ENCODE measurements around the gene PACRG. TPM values are rescaled to one million over a fixed set of nuclear protein-coding genes. Genes with fewer than 3 reads are reported as not detected.
A peak's percentile ranks its signal among the peaks of the same experiment; 100 is the strongest.

Gene PACRG
- total RNA-seq, 1 donor from 2014 or later: 2.4 TPM

GRCh38 chr6:163336961-163337360 lies 609.2 kb downstream of the PACRG start:
- no peaks in the 10 kb centered on the region for H3K36me3 Mint-ChIP-seq (ENCODE audit: insufficient read depth)
- H3K4me1 Mint-ChIP-seq (ENCODE audit: low read depth): no peaks in the 10 kb centered on the region

GRCh38 chr6:163337958-163338357 lies 610.2 kb downstream of the PACRG start:
- H3K4me1 Mint-ChIP-seq (ENCODE audit: low read depth): no peaks in the 10 kb centered on the region
- H3K27me3 Mint-ChIP-seq: peaks cover 4% of the 10 kb centered on the region
- no peaks in the 10 kb centered on the region for H3K9me3 Mint-ChIP-seq (ENCODE audit: low read depth)
- no peak for TF ChIP-seq CTCF (IDR thresholded peaks at IDR 0.05; ENCODE audit: unreplicated experiment)
- no peaks in the 10 kb centered on the region for H3K36me3 Mint-ChIP-seq (ENCODE audit: insufficient read depth)
- H3K4me3 Mint-ChIP-seq (ENCODE audit: low read depth): no peak overlapping the region
- H3K27ac Mint-ChIP-seq: no peak overlapping the region
- no peak for DNase-seq (ENCODE audit: low spot score, unreplicated experiment)

More at GRCh38 chr6:163336961-163337360, 609.2 kb downstream of the PACRG start:
- no peaks in the 10 kb centered on the region for H3K9me3 Mint-ChIP-seq (ENCODE audit: low read depth)
- DNase-seq (ENCODE audit: low spot score, unreplicated experiment): no peak
- peaks cover 4% of the 10 kb centered on the region for H3K27me3 Mint-ChIP-seq
- H3K27ac Mint-ChIP-seq: no peak overlapping the region
- H3K4me3 Mint-ChIP-seq (ENCODE audit: low read depth): no peak overlapping the region
- TF ChIP-seq CTCF (IDR thresholded peaks at IDR 0.05; ENCODE audit: unreplicated experiment): no peak

- H3K27me3 Mint-ChIP-seq: peaks cover 4% of the 10 kb centered on the region
- H3K4me1 Mint-ChIP-seq (ENCODE audit: low read depth): no peaks in the 10 kb centered on the region
- no peak for DNase-seq (ENCODE audit: low spot score, unreplicated experiment)
Observed at GRCh38 chr6:163338671-163339405, 611.1 kb downstream of the PACRG start.

GRCh38 chr6:163339466-163339865 lies 611.7 kb downstream of the PACRG start:
- Mint-ChIP-seq H3K27me3 (peaks cover 4% of the 10 kb centered on the region), H3K9me3 (ENCODE audit: low read depth) (no peaks in the 10 kb centered on the region), H3K4me3 (ENCODE audit: low read depth) (no peak overlapping the region), H3K36me3 (ENCODE audit: insufficient read depth) (no peaks in the 10 kb centered on the region), H3K27ac (no peak overlapping the region), H3K4me1 (ENCODE audit: low read depth) (no peaks in the 10 kb centered on the region)
- DNase-seq (ENCODE audit: low spot score, unreplicated experiment): no peak
- TF ChIP-seq CTCF (IDR thresholded peaks at IDR 0.05; ENCODE audit: unreplicated experiment): no peak

More at GRCh38 chr6:163338671-163339405, 611.1 kb downstream of the PACRG start:
- TF ChIP-seq CTCF (IDR thresholded peaks at IDR 0.05; ENCODE audit: unreplicated experiment): no peak
- H3K4me3 Mint-ChIP-seq (ENCODE audit: low read depth): no peak overlapping the region
- peak overlapping the region; percentile 11 for H3K27ac Mint-ChIP-seq
- H3K36me3 Mint-ChIP-seq (ENCODE audit: insufficient read depth): no peaks in the 10 kb centered on the region
- no peaks in the 10 kb centered on the region for H3K9me3 Mint-ChIP-seq (ENCODE audit: low read depth)

GRCh38 chr6:163340201-163340887 lies 612.6 kb downstream of the PACRG start:
- H3K4me1 Mint-ChIP-seq (ENCODE audit: low read depth): no peaks in the 10 kb centered on the region
- TF ChIP-seq CTCF (IDR thresholded peaks at IDR 0.05; ENCODE audit: unreplicated experiment): no peak
- no peaks in the 10 kb centered on the region for H3K36me3 Mint-ChIP-seq (ENCODE audit: insufficient read depth)
- H3K27me3 Mint-ChIP-seq: peaks cover 4% of the 10 kb centered on the region
- no peaks in the 10 kb centered on the region for H3K9me3 Mint-ChIP-seq (ENCODE audit: low read depth)
- no peak for DNase-seq (ENCODE audit: low spot score, unreplicated experiment)
- H3K27ac Mint-ChIP-seq: no peak overlapping the region
- H3K4me3 Mint-ChIP-seq (ENCODE audit: low read depth): no peak overlapping the region

All from progenitor cell of endocrine pancreas (in vitro differentiated cells).